ENCODE results near the gene HOXA10.
A peak's percentile ranks its signal among the peaks of the same experiment; 100 is the strongest.

HOXA10 gene

DNA sequence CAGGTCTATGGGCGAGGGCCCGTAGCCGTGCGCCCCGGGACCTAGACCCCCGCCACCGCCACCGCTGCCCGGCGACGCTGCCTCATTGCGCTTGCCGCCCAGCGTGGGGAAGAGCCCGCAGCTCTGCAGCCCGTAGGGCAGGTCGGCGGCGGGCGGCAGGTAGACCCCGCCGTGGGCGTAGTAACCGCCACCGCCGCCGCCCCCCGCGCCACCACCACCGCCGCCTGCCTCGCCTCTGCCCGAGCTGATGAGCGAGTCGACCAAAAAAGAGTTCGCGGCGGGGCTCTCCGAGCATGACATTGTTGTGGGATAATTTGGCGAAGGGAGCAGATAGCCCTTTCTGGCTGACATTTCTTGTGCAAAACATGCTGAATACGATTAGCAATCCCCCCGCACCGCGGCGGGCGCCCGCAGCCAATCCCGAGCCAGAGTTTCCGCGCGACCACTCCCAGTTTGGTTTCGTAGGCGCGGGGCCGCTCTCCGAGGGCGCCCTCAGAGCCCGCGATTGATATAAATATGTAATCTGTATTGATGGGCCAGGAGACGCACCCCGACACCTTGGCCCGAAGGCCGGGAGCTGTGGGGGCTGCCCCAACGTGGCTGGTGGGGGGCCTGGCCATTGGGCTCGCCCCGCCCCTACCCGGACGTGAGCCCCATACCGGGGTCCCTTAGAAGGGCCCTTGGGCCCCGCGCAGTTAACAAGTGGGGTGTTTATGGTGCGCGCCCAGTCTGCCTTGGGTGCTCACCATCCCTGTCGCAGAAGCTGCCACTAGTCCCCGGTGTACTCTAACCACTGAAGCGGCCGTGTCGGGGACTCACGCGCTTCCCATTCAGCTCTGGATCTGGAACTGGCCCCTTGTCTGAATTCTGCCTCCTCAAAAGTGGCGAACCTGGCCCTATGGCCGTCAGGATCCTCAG, at the start of gene HOXA10:
TSS of gene HOXA10 (minus strand) at position 365 of the 918 bp plus-strand sequence. CDS start at position 351, 14 bp downstream.
- DNase-seq, result no peak

DNA sequence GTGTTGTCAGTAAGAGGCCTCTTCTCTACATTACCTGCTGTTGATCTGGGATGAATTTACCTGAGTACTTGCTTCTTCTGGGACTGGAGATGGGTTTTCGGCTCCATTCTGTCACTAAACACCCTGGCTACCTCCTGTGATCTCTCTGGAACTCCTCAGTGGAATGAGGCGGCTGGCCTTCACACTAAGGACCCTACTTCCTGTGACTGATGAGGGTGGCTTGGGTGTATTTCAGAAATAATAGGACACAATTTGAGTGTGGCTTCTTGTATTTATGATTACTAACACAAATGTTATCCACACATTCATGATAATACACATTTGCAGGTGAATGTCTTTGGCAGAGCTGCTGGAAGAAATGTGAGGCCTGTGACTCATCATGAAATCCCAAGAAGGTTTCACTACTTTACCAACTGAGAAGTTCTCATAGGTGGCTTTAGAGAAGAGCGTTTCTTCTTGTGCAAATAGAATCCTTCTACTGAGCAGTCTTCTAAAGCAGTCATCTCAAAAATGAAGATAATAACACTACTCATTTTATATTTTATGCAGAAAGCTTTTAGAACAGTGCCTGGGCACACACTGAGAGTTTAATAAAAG, 47.2 kb upstream of the HOXA10 start:
- DNase-seq, result no peak

- DNase-seq, result no peak
Measured at GRCh38 chr7:27220440-27220955, 46.4 kb upstream of the HOXA10 start.

GRCh38 chr7:27219821-27220220, 45.7 kb upstream of the HOXA10 start:
- DNase-seq, result no peak

DNA sequence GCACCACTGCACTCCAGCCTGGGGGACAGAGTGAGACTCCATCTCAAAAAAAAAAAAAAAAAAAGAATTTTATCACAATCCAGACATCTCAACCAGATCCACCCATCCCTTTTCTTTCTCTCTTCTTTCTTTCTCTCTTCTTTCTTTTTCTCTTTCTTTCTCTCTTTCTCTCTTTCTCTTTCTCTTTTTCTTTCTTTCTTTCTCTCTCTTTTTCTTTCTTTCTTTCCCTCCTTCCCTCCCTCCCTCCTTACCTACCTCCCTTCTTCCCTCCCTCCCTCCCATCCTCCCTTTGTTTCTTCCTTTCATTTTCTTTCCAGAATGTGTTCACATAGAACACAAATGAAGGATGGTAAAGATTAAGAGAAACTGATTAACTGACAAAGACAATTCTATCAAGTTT, 43.8 kb upstream of the HOXA10 start:
- DNase-seq, result no peak

DNA sequence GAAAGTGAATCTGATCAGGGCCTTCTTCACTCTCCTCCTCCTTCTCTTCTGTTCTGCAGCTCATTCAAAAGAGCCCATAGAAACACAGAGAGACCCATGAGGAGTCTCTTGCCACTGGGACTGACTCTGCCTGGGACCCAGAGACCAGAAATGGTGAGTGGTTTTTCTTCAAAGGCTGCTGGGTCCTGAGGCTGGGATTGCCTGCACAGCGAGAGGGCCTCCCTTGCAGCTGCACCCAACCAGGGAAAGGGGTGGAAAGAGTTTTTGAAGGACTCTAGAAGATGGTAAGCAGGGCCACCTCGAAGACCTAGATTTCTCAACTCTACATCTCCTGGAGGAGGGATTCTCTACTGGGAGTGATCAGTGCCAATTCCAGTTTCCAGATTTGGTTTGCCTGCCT, 41.2 kb upstream of the HOXA10 start:
- DNase-seq, result no peak

GRCh38 chr7:27214239-27214950, 40.3 kb upstream of the HOXA10 start:
- no peak for DNase-seq

DNA sequence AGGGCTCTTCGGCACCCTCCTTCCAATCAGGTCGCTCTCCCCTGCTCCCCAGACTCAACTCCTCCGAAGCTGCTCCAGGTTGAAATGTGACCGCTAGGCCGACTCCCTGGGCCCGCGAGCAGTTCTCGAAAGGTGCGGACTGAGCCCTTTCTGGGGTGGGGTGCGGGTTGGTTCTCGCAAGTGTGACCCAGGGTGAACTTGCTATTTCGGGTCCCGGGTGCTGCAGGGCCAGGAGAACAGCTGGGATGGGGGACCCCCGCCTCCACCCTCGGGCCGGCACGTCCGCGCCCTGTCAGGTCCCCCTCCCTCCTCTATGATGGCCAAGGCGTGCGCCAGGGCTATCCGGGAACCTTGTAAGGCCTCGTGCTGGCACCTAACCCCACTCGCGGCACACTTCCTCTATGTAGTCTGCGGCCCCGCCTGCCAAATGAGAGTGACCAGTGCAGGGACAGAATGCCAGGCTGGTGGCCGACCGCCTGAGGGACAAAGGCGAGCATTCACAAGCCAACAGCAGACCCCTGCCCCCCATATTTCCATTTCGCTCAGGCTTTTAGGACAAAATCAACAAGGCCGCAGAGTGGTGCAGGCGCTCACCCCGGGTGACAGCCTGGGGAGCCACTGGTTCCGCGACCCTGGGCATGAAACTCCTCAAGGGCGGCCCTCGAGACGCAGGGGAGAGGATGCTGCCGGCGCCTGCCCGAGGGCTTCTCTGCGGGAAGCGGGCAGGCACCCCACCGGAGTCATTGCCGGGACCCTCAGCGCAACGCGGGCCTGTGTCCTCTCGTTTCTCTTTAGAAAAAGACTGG, 39.5 kb upstream of the HOXA10 start:
- no peak for DNase-seq

DNA sequence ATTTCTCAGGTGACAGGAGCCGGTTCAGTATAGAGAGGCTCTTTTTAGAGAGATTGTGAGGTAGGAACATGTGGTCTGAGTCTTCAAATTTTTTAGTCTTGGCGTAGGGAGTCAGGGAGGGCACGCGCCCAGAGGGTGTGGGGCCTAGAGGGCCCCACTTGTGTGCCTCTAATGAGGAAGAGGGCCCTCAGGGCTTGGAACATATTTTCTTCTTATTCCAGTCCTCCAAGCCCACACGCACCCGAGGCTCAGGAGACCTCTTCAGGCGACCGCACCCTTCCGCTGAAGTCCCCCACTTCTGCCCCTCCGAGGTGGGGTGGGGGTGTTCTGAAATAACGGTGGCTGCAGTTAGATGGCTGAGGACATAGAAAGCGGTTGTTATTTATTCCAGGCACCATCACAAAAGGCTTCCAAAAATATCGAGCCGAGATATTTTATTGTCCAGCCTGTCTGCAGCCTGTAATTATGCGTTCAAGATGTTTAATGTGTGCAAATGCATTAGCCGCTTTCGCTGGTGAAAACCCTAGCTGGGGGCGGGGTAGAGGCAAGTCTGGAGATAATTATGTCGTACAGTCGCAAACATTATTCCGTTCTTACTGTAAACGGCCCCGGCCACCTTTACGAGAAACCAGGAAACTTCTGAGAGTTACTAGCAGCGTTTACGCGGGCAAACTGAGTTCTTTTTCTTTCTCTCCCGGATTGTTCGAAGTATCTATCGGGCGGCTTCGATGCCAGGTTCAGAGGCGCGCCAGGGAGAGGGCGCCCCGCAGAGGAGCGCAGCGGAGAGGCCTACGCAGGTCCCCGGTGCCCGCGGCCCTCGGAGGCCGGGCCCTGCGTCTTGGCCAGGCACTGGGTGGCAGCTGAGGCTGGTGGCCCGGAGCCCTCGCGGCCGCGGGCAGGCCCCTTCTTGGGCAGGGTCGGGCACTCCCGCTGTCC, 38.6 kb upstream of the HOXA10 start:
- DNase-seq, result no peak

DNA sequence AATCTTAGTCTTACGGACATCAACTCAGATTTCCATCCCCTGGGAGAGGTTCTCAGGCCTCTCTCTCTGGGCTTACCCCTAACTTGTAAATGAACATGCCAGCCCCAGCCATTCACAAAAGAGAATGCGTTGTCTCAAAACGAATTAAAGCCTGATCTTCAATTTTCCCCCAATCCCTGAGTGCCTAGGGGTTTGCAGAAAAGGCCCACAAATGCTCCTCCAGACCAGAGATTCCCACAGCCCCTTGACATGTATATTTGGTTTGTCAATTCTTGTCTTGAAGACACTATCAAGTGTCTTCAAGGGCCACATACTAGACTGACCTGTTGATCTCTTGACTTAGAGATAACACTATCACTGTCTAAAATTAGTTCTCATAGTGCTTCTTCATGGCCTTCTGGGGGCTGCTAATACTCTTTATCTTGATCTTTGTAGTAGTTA, 37.7 kb upstream of the HOXA10 start:
- DNase-seq, result no peak

DNA sequence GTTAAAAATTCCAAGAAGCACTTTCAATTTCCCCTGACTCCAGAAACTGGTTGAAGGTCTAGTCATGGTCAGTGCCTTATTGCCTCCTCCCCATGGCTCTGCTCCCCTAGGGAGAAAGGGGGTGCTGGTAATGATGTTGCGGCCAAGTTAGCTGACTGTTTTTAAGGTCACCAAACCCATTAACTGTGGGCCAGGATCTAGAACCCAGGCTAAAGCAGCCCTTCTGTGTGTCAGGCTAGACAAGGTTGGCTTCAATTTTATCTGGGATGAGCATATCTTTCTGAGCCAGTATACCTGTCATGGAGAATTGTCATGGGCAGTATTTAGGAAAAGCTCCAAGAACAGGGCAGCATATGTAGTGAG, 36.9 kb upstream of the HOXA10 start:
- DNase-seq, result no peak

GRCh38 chr7:27210441-27211083, 36.4 kb upstream of the HOXA10 start:
- DNase-seq, result peak; percentile 76

GRCh38 chr7:27209933-27210440, 35.9 kb upstream of the HOXA10 start:
- no peak for DNase-seq

DNA sequence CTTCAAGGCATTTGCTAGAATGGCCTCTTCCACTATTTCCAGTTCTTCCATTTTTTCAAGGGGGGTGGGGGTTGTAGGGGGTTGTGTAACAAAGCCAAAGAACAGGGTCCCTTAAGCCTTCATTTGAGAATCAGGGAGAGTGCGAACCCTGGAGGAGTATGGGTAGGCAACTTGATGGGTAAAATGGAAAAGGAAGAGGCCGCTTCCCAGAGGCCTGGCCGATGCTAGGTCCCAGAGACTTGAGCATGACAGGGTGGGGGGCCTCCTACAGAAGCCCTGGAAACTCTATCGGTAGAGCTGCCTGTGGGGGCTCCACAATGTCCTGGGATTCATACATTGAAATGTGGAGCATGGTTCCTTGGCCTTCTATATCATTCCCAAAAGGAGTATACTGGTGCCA, 34.9 kb upstream of the HOXA10 start:
- DNase-seq, result no peak

DNA sequence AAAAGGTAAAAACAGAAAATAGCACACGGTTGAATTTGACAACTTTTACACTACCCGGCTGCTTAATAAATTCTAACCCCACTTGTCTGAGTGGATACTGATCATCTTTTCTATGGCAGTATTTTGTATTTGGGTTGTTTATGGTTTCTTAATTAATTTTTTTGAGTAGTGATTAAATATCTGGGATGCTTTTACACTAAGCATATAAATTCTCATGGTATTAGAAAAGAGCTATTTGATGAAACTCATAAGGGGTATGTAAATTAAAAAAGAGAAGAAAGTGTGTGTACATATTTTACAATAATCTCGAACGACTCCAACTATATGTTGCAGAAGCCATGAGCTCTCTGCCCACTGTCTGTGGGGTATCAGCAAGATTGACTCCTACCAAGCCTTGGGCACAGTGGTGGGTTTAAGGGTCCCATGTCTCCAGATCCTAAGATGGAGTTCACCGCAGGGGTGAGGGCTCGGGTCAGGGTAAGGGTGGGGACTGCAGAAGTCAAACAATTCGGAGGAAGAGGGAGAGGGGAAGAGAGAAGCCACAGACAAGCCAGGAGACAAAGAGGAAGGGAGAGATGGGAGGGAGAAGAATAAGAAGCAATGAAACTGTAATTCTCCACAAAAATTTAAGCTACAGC, 33.3 kb upstream of the HOXA10 start:
- no peak for DNase-seq

GRCh38 chr7:27205325-27206280, 31.5 kb upstream of the HOXA10 start:
- DNase-seq, result no peak

DNA sequence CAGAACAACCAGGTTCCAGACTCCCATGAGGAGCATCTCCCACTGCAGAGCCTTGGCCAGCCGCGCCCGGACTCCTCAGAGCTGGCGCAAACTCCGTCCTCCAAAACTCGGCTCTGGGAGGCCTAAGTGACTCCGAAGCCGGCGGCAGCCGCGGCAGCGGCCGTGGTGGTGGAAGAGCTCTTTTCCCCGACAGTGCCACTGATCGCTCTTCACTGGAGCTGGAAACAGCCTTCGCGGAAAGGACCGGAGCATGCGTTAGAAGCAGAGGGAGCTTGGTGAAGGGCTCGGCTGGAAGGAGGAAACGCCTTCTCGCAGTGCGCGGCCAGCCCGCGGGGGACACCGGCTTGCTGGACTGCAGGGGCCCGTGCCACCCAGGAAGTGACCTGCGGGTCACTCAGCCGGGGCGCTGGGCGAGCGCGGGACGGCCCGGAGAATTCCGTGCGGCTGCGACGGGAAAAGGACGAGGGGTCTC, 30.8 kb upstream of the HOXA10 start:
- no peak for DNase-seq

GRCh38 chr7:27203964-27204594, 30.0 kb upstream of the HOXA10 start:
- no peak for DNase-seq
